IMR-90 (cell line): ENCODE results near the gene FGF3. TPM values are rescaled to one million over a fixed set of nuclear protein-coding genes. Genes with fewer than 3 reads are reported as not detected.

Experiments
- ATAC-seq: fragments of 200-7000 bp; cut with Tn5 transposase; 2 replicates; pipeline ENCODE4 v1.9.1; 2020; ENCODE audit warnings: low read depth, mild to moderate bottlenecking, moderate library complexity
- BruUV-seq: library from RNA; stranded (reverse); fragments of 400-500 nt; replicated peaks from 2 replicates; lab custom pipeline; 2021; lab: Mats Ljungman, UMichigan
- CTCF ChIA-PET: fragments of 300-600 bp; formaldehyde crosslinking; extraction: SDS; loops from one replicate; lab custom pipeline; 2021; ENCODE audit warnings: antibody characterized with exemption; lab: Yijun Ruan, JAX
- POLR2A ChIA-PET: fragments of 300-600 bp; sonication (Branson Sonifier 250); formaldehyde crosslinking; loops from one replicate; lab custom pipeline; 2022; ENCODE audit warnings: antibody characterized with exemption; ENCODE audit not compliant: unreplicated experiment; lab: Charles Lee
- DNase-seq: peaks from one replicate; pipeline ENCODE4 v3.0.0; 2013
- H2AFZ ChIP-seq: replicated peaks from 2 replicates; pipeline ENCODE3; 2013; ENCODE audit warnings: low read length, mild to moderate bottlenecking; ENCODE audit not compliant: poor library complexity
- H2AK5ac ChIP-seq: 2 replicates; pipeline ENCODE4 v1.6.1; 2013; ENCODE audit warnings: low read depth, low read length, inconsistent platforms
- H2AK9ac ChIP-seq: replicated peaks from 2 replicates; pipeline ENCODE3; 2013; ENCODE audit warnings: mild to moderate bottlenecking, low read depth, low read length, moderate library complexity; ENCODE audit not compliant: poor library complexity
- H2BK120ac ChIP-seq: 2 replicates; pipeline ENCODE4 v1.6.1; 2013; ENCODE audit warnings: low read depth, low read length, inconsistent platforms
- H2BK15ac ChIP-seq: 3 replicates; pipeline ENCODE4 v1.6.1; 2013; ENCODE audit warnings: low read depth, low read length, inconsistent platforms
- H2BK20ac ChIP-seq: 2 replicates; pipeline ENCODE4 v1.6.1; 2013; ENCODE audit warnings: low read depth, mild to moderate bottlenecking, inconsistent platforms, low read length, moderate library complexity
- H2BK5ac ChIP-seq: 2 replicates; pipeline ENCODE4 v1.6.1; 2013; ENCODE audit warnings: mild to moderate bottlenecking, low read depth, low read length, inconsistent platforms; ENCODE audit not compliant: poor library complexity, severe bottlenecking
- H3K14ac ChIP-seq: replicated peaks from 2 replicates; pipeline ENCODE4 v1.6.1; 2013; ENCODE audit warnings: low read depth, low read length, inconsistent platforms
- H3K18ac ChIP-seq: 2 replicates; pipeline ENCODE4 v1.6.1; 2013; ENCODE audit warnings: low read depth, low read length, control low read depth
- H3K23ac ChIP-seq: 2 replicates; pipeline ENCODE4 v1.6.1; 2013; ENCODE audit warnings: low read depth, low read length, inconsistent platforms
- H3K27ac ChIP-seq: 2 replicates; pipeline ENCODE4 v1.5.1; 2013; ENCODE audit warnings: mild to moderate bottlenecking, control low read depth, low read length; ENCODE audit not compliant: insufficient read depth
- H3K27me3 ChIP-seq: 2 replicates; pipeline ENCODE4 v1.6.1; 2013; ENCODE audit warnings: low read length; ENCODE audit not compliant: control insufficient read depth, insufficient read depth
- H3K36me3 ChIP-seq: 2 replicates; pipeline ENCODE4 v1.6.1; 2013; ENCODE audit warnings: low read length, mixed read lengths; ENCODE audit not compliant: control insufficient read depth, insufficient read depth
- H3K4ac ChIP-seq: 2 replicates; pipeline ENCODE4 v1.6.1; 2013; ENCODE audit warnings: low read depth, low read length, inconsistent platforms
- H3K4me1 ChIP-seq: 2 replicates; pipeline ENCODE4 v1.6.1; 2013; ENCODE audit warnings: low read length, mixed read lengths; ENCODE audit not compliant: control insufficient read depth, insufficient read depth
- H3K4me2 ChIP-seq: 2 replicates; pipeline ENCODE4 v1.6.1; 2013; ENCODE audit warnings: low read depth, mild to moderate bottlenecking, control low read depth, low read length, moderate library complexity
- H3K4me3 ChIP-seq: 2 replicates; pipeline ENCODE4 v1.5.1; 2013; ENCODE audit warnings: low read depth, mild to moderate bottlenecking, control low read depth, low read length, moderate library complexity; ENCODE audit not compliant: insufficient read depth
- H3K56ac ChIP-seq: 2 replicates; pipeline ENCODE4 v1.6.1; 2013; ENCODE audit warnings: low read length, inconsistent platforms; ENCODE audit not compliant: insufficient read depth; ENCODE audit errors: extremely low read depth
- H3K79me1 ChIP-seq, 2 experiments: 2 replicates each; pipeline ENCODE4 v1.6.1; 2013; ENCODE audit warnings: low read length in 2 of 2, inconsistent platforms in 1 of 2, low read depth in 1 of 2
- H3K9ac ChIP-seq: 2 replicates; pipeline ENCODE4 v1.6.1; 2013; ENCODE audit warnings: low read depth, low read length, control low read depth
- H3K9me1 ChIP-seq: 2 replicates; pipeline ENCODE4 v1.6.1; 2013; ENCODE audit warnings: low read length, inconsistent platforms; ENCODE audit not compliant: insufficient read depth
- H3K9me3 ChIP-seq: 2 replicates; pipeline ENCODE4 v1.6.1; 2013; ENCODE audit warnings: low read length; ENCODE audit not compliant: control insufficient read depth, insufficient read depth
- H4K20me1 ChIP-seq: 2 replicates; pipeline ENCODE4 v1.6.1; 2013; ENCODE audit warnings: low read length, inconsistent platforms; ENCODE audit not compliant: insufficient read depth
- H4K5ac ChIP-seq: 2 replicates; pipeline ENCODE4 v1.6.1; 2013; ENCODE audit warnings: mild to moderate bottlenecking, low read depth, low read length, control low read depth
- H4K8ac ChIP-seq, 2 experiments: 2 replicates each; pipeline ENCODE4 v1.6.1; 2013; ENCODE audit warnings: low read depth in 2 of 2, low read length in 2 of 2, control low read depth in 1 of 2, inconsistent platforms in 1 of 2
- H4K91ac ChIP-seq: 2 replicates; pipeline ENCODE4 v1.6.1; 2013; ENCODE audit warnings: low read depth, low read length, inconsistent platforms; ENCODE audit not compliant: insufficient read depth
- MAFK ChIP-seq: IDR thresholded peaks from 2 replicates; pipeline ENCODE4 v1.6.1; 2012; ENCODE audit warnings: low read depth, low read length, improper control_type of control experiment
- MAZ ChIP-seq: IDR thresholded peaks from 2 replicates; pipeline ENCODE4 v1.6.1; 2012; ENCODE audit warnings: low read depth, mild to moderate bottlenecking, low read length, improper control_type of control experiment, moderate library complexity, borderline replicate concordance
- MXI1 ChIP-seq: IDR thresholded peaks from 2 replicates; pipeline ENCODE4 v1.6.1; 2012; ENCODE audit warnings: low read depth, mild to moderate bottlenecking, low read length, moderate library complexity, borderline replicate concordance
- NFE2L2 ChIP-seq: fragments of 150-350 bp; IDR thresholded peaks from 2 replicates; pipeline ENCODE4 v1.6.1; 2016; ENCODE audit warnings: low read depth, mild to moderate bottlenecking, low read length
- RAD21 ChIP-seq: IDR thresholded peaks from 2 replicates; pipeline ENCODE4 v1.6.1; 2012; ENCODE audit warnings: low read length, improper control_type of control experiment
- RCOR1 ChIP-seq: IDR thresholded peaks from 2 replicates; pipeline ENCODE4 v1.6.1; 2012; ENCODE audit warnings: mild to moderate bottlenecking, low read length, improper control_type of control experiment; ENCODE audit not compliant: insufficient replicate concordance
- RFX5 ChIP-seq: IDR thresholded peaks from 2 replicates; pipeline ENCODE4 v1.8.0; 2012; ENCODE audit warnings: low read depth, mild to moderate bottlenecking, low read length, moderate library complexity
- SMC3 ChIP-seq: fragments of 150-350 bp; IDR thresholded peaks from 2 replicates; pipeline ENCODE4 v1.6.1; 2016; ENCODE audit warnings: low read depth, mild to moderate bottlenecking, antibody characterized with exemption, low read length, moderate library complexity
- WGBS, 2 experiments: methylation state at CpG; one replicate each; pipeline versions ENCODE4 v1.1.5 to v1.1.7; 2013; ENCODE audit warnings: missing lambda C conversion rate in 2 of 2; ENCODE audit not compliant: insufficient read length in 1 of 2; ENCODE audit errors: extremely low coverage in 2 of 2; 5-methylcytosine and 5-hydroxymethylcytosine counted together
- dilution Hi-C: fragments of 300-500 bp; cut with HindIII; formaldehyde crosslinking; loops from one replicate; pipeline ENCODE4 v1.14.3; 2018; ENCODE audit warnings: low sequenced_read_pairs; ENCODE audit not compliant: unreplicated experiment
- in situ Hi-C: fragments of 300-500 bp; cut with MboI; formaldehyde crosslinking; loops from 3 replicates; pipeline ENCODE4 v1.14.3; 2019; ENCODE audit warnings: low sequenced_read_pairs, inconsistent platforms, mixed read lengths
- intact Hi-C: fragments of 100-400 bp; cut with micrococcal nuclease; formaldehyde crosslinking; loops from 2 replicates; pipeline ENCODE4 v1.10.0; 2022
- polyA plus RNA-seq, 3 experiments: library from polyadenylated mRNA; depleted of rRNA; stranded (reverse); fragments of >200 nt; gene quantifications; 2 replicates each; pipeline ENCODE4 v1.2.3, GENCODE V29; 2012; ENCODE audit warnings: low replicate concordance in 1 of 3
- total RNA-seq: library from RNA; depleted of rRNA; stranded (reverse); fragments of >200 nt; gene quantifications from 2 replicates; pipeline ENCODE4 v1.2.3, GENCODE V29; 2012
- TF ChIP-seq, protein P1 (sequence below): fragments of 150-350 bp; IDR thresholded peaks from 2 replicates; pipeline ENCODE4 v1.6.1; 2016; ENCODE audit warnings: low read depth, mild to moderate bottlenecking, low read length, moderate library complexity, borderline replicate concordance
- TF ChIP-seq, protein P2 (sequence below): conservative IDR thresholded peaks from 2 replicates; pipeline ENCODE4 v1.5.1; 2012; ENCODE audit warnings: mild to moderate bottlenecking, low read depth, low read length, improper control_type of control experiment

Gene FGF3
- total and polyA plus RNA-seq, 2 of the 4 experiments (the other 2 are of a cell fraction), result not detected

DNA sequence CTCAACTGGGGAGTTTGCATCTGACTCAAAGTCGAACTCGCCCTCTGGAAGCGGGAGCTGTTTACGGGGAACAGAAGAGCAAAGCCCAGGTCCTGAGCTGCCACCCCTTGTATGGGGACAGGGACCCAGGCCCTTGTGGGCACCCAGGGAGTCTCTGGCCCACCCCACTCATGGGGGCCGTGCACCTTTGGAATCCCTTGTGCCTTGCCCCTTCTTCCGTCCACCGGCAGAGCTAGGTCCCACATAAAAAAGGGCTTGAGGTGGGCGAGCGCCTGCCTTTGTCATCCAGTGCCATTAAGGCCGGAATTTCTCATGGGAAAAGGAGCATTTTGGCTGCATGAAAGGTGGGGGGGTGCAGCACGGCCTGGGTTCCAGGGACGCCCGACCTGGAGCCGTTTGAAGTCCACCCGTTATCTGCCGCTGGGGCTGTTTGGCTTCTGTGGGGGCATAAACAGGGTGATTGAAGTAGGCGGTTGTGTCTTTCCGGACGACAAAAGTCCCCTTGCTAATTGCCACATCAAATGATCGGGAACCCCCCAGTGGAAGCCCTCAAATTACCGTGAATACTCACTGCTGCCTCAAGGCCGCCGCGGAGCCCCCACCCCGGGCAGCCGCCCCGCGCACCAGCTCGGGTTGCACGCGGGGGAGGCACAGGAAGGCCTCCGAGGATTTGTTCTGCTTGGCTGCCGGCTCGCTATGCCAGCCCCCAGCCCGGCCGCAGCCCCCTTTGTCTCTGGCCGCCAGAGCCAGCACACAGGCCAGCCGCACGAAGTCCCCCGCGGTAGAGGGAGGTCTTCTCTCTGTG, 49.0 kb upstream of the FGF3 start:
- no peak overlapping the region for H4K91ac ChIP-seq
- DNase-seq (no peak), ATAC-seq (no peak)
- H2AK9ac ChIP-seq, result no peak overlapping the region
- no peak overlapping the region for H4K5ac ChIP-seq
- ChIA-PET POLR2A (no interaction called here), CTCF (no interaction called here)
- no peak overlapping the region for H2BK120ac ChIP-seq
- BruUV-seq, result no TSS peak
- peaks cover 2% of the 10 kb centered on the region; the same call in 1 of the 2 replicates for H3K4me1 ChIP-seq
- no peak overlapping the region for H3K9ac ChIP-seq
- H3K4me3 ChIP-seq, result no peak overlapping the region
- no peak overlapping the region for H3K4me2 ChIP-seq
- no peaks in the 10 kb centered on the region for H3K79me1 ChIP-seq
- TF ChIP-seq, protein P1, sequence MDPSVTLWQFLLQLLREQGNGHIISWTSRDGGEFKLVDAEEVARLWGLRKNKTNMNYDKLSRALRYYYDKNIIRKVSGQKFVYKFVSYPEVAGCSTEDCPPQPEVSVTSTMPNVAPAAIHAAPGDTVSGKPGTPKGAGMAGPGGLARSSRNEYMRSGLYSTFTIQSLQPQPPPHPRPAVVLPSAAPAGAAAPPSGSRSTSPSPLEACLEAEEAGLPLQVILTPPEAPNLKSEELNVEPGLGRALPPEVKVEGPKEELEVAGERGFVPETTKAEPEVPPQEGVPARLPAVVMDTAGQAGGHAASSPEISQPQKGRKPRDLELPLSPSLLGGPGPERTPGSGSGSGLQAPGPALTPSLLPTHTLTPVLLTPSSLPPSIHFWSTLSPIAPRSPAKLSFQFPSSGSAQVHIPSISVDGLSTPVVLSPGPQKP, result no peak
- no peak for TF ChIP-seq RAD21
- TF ChIP-seq MXI1, result no peak
- TF ChIP-seq RCOR1, result no peak
- TF ChIP-seq, protein P2, sequence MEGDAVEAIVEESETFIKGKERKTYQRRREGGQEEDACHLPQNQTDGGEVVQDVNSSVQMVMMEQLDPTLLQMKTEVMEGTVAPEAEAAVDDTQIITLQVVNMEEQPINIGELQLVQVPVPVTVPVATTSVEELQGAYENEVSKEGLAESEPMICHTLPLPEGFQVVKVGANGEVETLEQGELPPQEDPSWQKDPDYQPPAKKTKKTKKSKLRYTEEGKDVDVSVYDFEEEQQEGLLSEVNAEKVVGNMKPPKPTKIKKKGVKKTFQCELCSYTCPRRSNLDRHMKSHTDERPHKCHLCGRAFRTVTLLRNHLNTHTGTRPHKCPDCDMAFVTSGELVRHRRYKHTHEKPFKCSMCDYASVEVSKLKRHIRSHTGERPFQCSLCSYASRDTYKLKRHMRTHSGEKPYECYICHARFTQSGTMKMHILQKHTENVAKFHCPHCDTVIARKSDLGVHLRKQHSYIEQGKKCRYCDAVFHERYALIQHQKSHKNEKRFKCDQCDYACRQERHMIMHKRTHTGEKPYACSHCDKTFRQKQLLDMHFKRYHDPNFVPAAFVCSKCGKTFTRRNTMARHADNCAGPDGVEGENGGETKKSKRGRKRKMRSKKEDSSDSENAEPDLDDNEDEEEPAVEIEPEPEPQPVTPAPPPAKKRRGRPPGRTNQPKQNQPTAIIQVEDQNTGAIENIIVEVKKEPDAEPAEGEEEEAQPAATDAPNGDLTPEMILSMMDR, result no peak
- no peak for TF ChIP-seq SMC3
- no peak for TF ChIP-seq RFX5
- no peak for TF ChIP-seq MAFK
- no peak for TF ChIP-seq NFE2L2
- no peak for TF ChIP-seq MAZ
- 25% methylated on average over 18 of the region's 41 CpGs; no CpG with 5 or more reads in 1 of the 2 experiments for WGBS, 2 experiments
- in situ Hi-C loops (no loop called here), intact Hi-C loops (no loop called here), dilution Hi-C loops (no loop called here)
- no peak overlapping the region for H2BK5ac ChIP-seq
- no peak overlapping the region for H3K4ac ChIP-seq
- H3K56ac ChIP-seq, result no peak overlapping the region
- H3K9me1 ChIP-seq, result peaks cover 6% of the 10 kb centered on the region; the same call in 1 of the 2 replicates
- H3K27me3 ChIP-seq, result peaks cover 42% of the 10 kb centered on the region
- H2BK20ac ChIP-seq, result no peak overlapping the region
- H4K20me1 ChIP-seq, result no peaks in the 10 kb centered on the region
- no peaks in the 10 kb centered on the region for H3K36me3 ChIP-seq
- H4K8ac ChIP-seq, result no peak overlapping the region
- H3K14ac ChIP-seq, result no peak overlapping the region
- no peak overlapping the region for H3K18ac ChIP-seq
- no peak overlapping the region for H3K23ac ChIP-seq
- no peak overlapping the region for H2AK5ac ChIP-seq
- no peaks in the 10 kb centered on the region for H3K9me3 ChIP-seq
- no peak overlapping the region for H2BK15ac ChIP-seq
- H3K27ac ChIP-seq, result no peak overlapping the region
- peak overlapping the region; percentile 70 for H2AFZ ChIP-seq
